Right renal cortex interstitium (tissue), 3 donors: ENCODE data around the gene CFAP99. TPM values are rescaled to one million over a fixed set of nuclear protein-coding genes. Genes with fewer than 3 reads are reported as not detected.

Experiments
- DNase-seq, 3 donors: peaks; one replicate each; pipeline ENCODE4 v3.0.0-alpha.2; 2013; ENCODE audit warnings: low read depth in 3 of 3, low spot score in 2 of 3
- polyA plus RNA-seq, 3 donors: library from polyadenylated mRNA; unstranded; fragments of 120-200 nt; gene quantifications; one replicate each; pipeline ENCODE4 v1.2.1, GENCODE V29; 2013; ENCODE audit not compliant: insufficient read length in 3 of 3

Gene CFAP99
- polyA plus RNA-seq, 3 donors = 0.55 to 0.69 (median 0.57) TPM

GRCh38 chr4:2497931-2498330, 79.2 kb downstream of the CFAP99 start:
- no peak for DNase-seq

- DNase-seq = no peak
Observed at GRCh38 chr4:2500547-2500946, 81.8 kb downstream of the CFAP99 start.

GRCh38 chr4:2501034-2501594, 82.4 kb downstream of the CFAP99 start:
- DNase-seq = no peak

- no peak for DNase-seq
Observed at GRCh38 chr4:2503809-2504208, 85.1 kb downstream of the CFAP99 start.

- no peak for DNase-seq
Observed at GRCh38 chr4:2507259-2507658, 88.5 kb downstream of the CFAP99 start.

- DNase-seq = no peak
Observed at GRCh38 chr4:2507855-2508254, 89.1 kb downstream of the CFAP99 start.

GRCh38 chr4:2510351-2511259, 91.8 kb downstream of the CFAP99 start:
- no peak for DNase-seq

GRCh38 chr4:2511645-2512131, 92.9 kb downstream of the CFAP99 start:
- no peak for DNase-seq

Other genes starting within 250 kb of the CFAP99 start
- gene HAUS3, start 176.8 kb upstream of the CFAP99 start, polyA plus RNA-seq = 10 to 100 TPM; 17.0 to 21.1 (median 19.7) TPM
- gene POLN, start 176.8 kb upstream of the CFAP99 start, polyA plus RNA-seq = 1 to 10 TPM; 2.5 to 3.3 (median 2.8) TPM
- 10 to 100 TPM; 46.4 to 46.8 (median 46.7) TPM for gene MXD4, start 156.8 kb upstream of the CFAP99 start, polyA plus RNA-seq
- gene ZFYVE28, start 310 bp upstream of the CFAP99 start, polyA plus RNA-seq = 1 to 10 TPM; 1.7 to 1.8 (median 1.8) TPM
- 10 to 100 TPM; 61.3 to 68.2 (median 67.4) TPM for gene RNF4, start 50.2 kb downstream of the CFAP99 start, polyA plus RNA-seq
- 10 to 100 TPM; 23.3 to 25.7 (median 23.7) TPM for gene FAM193A, start 117.7 kb downstream of the CFAP99 start, polyA plus RNA-seq